Thyroid gland (tissue), 4 donors: ENCODE measurements around the gene ANKRD9. TPM values are rescaled to one million over a fixed set of nuclear protein-coding genes. Genes with fewer than 3 reads are reported as not detected.

Source experiments
- DNase-seq, 2 donors: peaks; one replicate each; pipeline ENCODE4 v3.0.0-alpha.2; 2019
- H3K27ac ChIP-seq, 3 donors: fragments of 200-600 bp; sonication (generic); 1 replicate in 2 of 3; 2 replicates in 1 of 3; pipeline ENCODE4 v1.5.1; 2016 to 2019; ENCODE audit warnings: mild to moderate bottlenecking in 1 of 3, moderate library complexity in 1 of 3
- H3K27me3 ChIP-seq: fragments of 200-600 bp; sonication (generic); one replicate; pipeline ENCODE4 v1.5.1; 2019
- H3K36me3 ChIP-seq, 2 donors: fragments of 200-600 bp; sonication (generic); one replicate each; pipeline ENCODE4 v1.5.1; 2016 to 2019
- H3K4me1 ChIP-seq, 2 donors: fragments of 200-600 bp; sonication (generic); one replicate each; pipeline ENCODE4 v1.5.1; 2017 to 2019
- H3K4me3 ChIP-seq, 3 donors: fragments of 200-600 bp; sonication (generic); replicated peaks in 1 of 3; 1 replicate in 2 of 3; 2 replicates in 1 of 3; pipeline ENCODE4 v1.5.1; 2016; ENCODE audit warnings: mild to moderate bottlenecking in 1 of 3
- H3K9me3 ChIP-seq: fragments of 200-600 bp; sonication (generic); one replicate; pipeline ENCODE4 v1.5.1; 2017
- POLR2A ChIP-seq, 2 donors: fragments of 450-650 bp; IDR thresholded peaks; one replicate each; pipeline ENCODE4 v1.6.1; 2017; ENCODE audit warnings: antibody characterized with exemption in 2 of 2, mild to moderate bottlenecking in 2 of 2, moderate library complexity in 1 of 2
- WGBS, 2 donors: methylation state at CpG; one replicate each; pipeline ENCODE4 v1.1.5; 2017; 5-methylcytosine and 5-hydroxymethylcytosine counted together
- intact Hi-C: fragments of 100-400 bp; cut with DNase I; formaldehyde crosslinking; loops from one replicate; pipeline ENCODE4 v1.15.1; 2023
- total RNA-seq, 4 donors: library from RNA; depleted of rRNA; stranded (reverse); fragments of >200 nt; gene quantifications; one replicate each; pipeline ENCODE4 v1.2.3, GENCODE V29; 2016
- TF ChIP-seq, protein P1 (sequence below), 6 experiments: fragments of 200-600 bp in 3 of 6; fragments of 450-650 bp in 3 of 6; sonication (generic) in 3 of 6; IDR thresholded peaks; one replicate each; pipeline ENCODE4 v1.5.1; 2016 to 2019; ENCODE audit warnings: antibody characterized with exemption in 6 of 6, mild to moderate bottlenecking in 2 of 6, inconsistent platforms in 1 of 6, moderate library complexity in 1 of 6

The ANKRD9 gene
- total RNA-seq, 4 donors from 2014 or later: 36.4 to 62.8 (median 55.0) TPM

DNA sequence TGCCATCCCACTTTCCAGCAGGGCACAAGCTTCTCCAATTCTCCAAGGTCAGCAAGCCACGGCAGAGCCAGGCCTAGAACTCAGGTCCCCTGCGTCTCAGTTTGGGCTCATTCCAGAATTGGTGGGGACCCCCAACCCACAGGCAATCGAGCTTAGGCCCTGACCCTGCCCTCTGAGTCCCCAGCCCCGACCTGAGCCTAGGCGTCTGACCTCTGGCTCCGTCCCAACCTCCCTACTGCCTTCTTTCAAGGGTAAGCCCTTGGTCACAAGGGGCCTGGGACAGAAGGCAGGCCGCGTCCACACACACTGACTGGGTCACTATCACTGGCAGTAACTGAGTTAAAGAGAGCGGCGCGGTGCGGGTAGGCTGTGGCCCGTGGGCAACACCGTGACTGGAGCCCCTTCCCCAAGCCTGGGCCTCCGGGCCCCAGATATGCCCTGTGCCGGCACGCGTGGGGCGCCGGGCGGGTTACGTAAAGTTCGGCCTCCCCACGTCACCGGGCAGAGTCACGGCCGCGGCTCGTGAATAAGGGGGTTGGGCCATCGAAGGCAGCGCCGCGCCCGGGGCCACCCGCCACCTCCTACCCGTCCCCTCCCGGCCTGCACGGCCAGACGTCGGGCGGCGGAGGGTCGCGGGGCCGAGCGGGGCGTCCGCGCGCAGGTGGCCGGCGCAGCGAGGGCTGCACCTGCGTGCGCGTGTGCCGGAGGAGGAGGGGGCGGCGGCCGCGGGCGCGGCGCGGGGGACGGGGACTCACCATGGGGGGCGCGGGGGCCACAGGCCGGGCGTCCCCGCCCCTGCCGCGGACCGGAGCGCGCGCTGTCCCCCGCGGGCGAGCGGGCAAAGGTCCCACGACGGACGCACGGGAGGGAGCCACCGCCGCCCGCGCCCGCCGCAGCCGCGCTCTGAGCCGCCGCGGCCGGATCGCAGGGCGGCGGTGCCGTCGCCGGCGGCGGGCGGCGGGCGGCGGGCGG, 516 bp downstream of the ANKRD9 start:
- peak; percentile 57 to 59 for DNase-seq
- Histone ChIP-seq H3K9me3 (no peaks in the 10 kb centered on the region), H3K27me3 (no peaks in the 10 kb centered on the region), H3K4me1 (peaks cover 14 to 20% of the 10 kb centered on the region in 2 donors), H3K36me3 (no peaks in the 10 kb centered on the region), H3K4me3 (peak overlapping the region; percentile 10 to 41 (median 33)), H3K27ac (peak overlapping the region; percentile 59 to 91 (median 88))
- 61 to 92% methylated on average over 2 to 6 of the region's 110 CpGs for WGBS, 2 donors
- peak in 1 of 2 donors; percentile 35 for TF ChIP-seq POLR2A (IDR thresholded peaks at IDR 0.05)
- TF ChIP-seq, protein P1, sequence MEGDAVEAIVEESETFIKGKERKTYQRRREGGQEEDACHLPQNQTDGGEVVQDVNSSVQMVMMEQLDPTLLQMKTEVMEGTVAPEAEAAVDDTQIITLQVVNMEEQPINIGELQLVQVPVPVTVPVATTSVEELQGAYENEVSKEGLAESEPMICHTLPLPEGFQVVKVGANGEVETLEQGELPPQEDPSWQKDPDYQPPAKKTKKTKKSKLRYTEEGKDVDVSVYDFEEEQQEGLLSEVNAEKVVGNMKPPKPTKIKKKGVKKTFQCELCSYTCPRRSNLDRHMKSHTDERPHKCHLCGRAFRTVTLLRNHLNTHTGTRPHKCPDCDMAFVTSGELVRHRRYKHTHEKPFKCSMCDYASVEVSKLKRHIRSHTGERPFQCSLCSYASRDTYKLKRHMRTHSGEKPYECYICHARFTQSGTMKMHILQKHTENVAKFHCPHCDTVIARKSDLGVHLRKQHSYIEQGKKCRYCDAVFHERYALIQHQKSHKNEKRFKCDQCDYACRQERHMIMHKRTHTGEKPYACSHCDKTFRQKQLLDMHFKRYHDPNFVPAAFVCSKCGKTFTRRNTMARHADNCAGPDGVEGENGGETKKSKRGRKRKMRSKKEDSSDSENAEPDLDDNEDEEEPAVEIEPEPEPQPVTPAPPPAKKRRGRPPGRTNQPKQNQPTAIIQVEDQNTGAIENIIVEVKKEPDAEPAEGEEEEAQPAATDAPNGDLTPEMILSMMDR (IDR thresholded peaks at IDR 0.05): no peak
- intact Hi-C loops: no loop called here

DNA sequence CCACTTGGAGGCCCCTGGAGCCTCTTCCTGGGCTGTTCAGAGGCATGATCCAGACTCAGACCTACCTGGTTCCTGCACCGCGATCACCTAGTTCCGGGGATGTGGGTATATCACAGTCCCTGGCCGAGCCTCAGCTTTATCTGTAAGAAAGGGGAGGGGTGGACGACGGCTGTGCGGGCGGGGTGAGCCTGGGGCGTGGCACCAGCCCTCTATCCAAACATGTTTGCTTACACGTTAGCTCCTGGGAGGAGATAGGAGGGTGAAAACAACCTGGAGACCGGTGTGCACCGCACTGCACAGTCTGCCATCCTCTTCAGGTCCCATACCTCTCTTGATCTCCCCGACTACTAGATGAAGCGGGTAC, 1.2 kb downstream of the ANKRD9 start:
- H3K27me3 ChIP-seq: no peaks in the 10 kb centered on the region
- DNase-seq: no peak
- 82 to 90% methylated on average over 4 to 14 of the region's 14 CpGs for WGBS, 2 donors
- peaks cover 14 to 23% of the 10 kb centered on the region in 2 donors for H3K4me1 ChIP-seq
- no peaks in the 10 kb centered on the region for H3K36me3 ChIP-seq
- H3K4me3 ChIP-seq: no peak overlapping the region
- intact Hi-C loops: no loop called here
- no peaks in the 10 kb centered on the region for H3K9me3 ChIP-seq
- no peak for TF ChIP-seq POLR2A (IDR thresholded peaks at IDR 0.05)
- TF ChIP-seq, protein P1 (IDR thresholded peaks at IDR 0.05): no peak
- peak overlapping the region in 2 of 3 donors; percentile 88 to 91 for H3K27ac ChIP-seq

DNA sequence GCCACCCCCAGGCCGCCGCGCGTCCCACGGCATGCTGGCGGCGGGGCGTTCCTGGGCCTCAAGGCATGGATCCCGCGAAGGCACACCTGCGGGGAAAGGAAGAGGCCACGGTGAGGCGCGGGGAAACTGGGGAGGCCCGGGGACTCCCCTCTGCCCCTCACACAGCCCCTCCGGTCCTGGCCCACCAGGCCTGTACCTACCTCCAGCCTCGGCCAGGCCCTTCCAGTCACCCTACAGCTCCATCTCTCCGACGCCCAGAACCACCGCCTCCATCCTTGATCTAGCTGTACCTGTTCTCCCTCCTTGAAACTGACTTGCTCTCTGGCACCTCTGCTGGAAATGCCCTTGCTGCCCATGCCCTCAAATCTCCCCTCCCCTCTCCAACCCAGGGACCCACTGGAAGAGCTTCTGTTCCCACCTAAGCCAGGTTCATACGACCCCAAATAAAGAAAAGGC, 1.7 kb downstream of the ANKRD9 start:
- Histone ChIP-seq H3K27me3 (no peaks in the 10 kb centered on the region), H3K27ac (no peak overlapping the region), H3K4me3 (no peak overlapping the region), H3K4me1 (peaks cover 14 to 23% of the 10 kb centered on the region in 2 donors), H3K36me3 (no peaks in the 10 kb centered on the region), H3K9me3 (no peaks in the 10 kb centered on the region)
- DNase-seq: no peak
- WGBS, 2 donors: 93 to 95% methylated on average over 12 to 13 of the region's 21 CpGs
- intact Hi-C loops: no loop called here
- TF ChIP-seq, protein P1 (IDR thresholded peaks at IDR 0.05): no peak

DNA sequence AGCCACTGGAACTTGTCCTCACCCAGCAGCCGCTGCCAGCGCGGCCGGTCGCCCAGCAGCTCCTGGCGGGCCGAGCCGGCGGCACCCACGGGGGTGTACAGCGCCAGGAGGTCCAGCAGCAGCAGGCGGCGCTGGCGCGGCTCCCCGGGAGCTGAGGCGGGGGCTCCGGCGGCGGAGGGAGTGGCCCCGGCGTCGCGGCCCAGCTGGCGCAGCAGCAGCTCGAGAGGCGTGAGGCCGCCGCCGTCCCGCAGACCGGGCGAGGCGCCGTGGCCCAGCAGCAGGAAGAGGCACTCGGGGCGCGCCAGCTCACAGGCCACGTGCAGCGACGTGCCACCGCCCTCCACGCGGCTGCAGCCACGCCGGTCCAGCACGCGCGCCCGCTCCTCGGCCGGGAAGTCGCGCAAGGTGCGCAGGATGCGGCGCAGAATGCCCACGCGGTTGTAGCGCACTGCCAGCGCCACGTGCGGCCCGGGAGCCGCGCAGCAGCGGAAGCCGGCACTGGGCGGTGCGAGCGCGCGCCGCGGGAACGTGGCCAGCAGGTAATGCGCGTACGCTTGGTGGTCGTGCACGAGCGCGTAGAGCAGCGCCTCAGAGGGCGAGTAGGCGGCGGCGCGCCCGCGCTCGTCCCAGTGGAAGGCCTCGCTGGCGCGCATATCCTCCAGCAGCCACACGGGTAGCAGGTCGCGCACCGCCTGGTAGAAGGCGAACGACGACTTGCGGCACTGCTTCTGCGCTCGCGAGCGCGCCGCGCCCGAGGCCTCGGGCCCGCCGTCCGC, 2.3 kb downstream of the ANKRD9 start:
- WGBS, 2 donors: 87 to 92% methylated on average over 61 to 99 of the region's 115 CpGs
- Histone ChIP-seq H3K9me3 (no peaks in the 10 kb centered on the region), H3K4me1 (peaks cover 14 to 23% of the 10 kb centered on the region in 2 donors), H3K27ac (no peak overlapping the region), H3K4me3 (no peak overlapping the region), H3K27me3 (no peaks in the 10 kb centered on the region), H3K36me3 (no peaks in the 10 kb centered on the region)
- no peak for TF ChIP-seq POLR2A (IDR thresholded peaks at IDR 0.05)
- TF ChIP-seq, protein P1 (IDR thresholded peaks at IDR 0.05): no peak
- intact Hi-C loops: no loop called here
- no peak for DNase-seq
